ENCODE results near the gene PDZRN3.

- TF ChIP-seq PPARA (CRISPR knock-in tag; IDR thresholded peaks at IDR 0.05; ENCODE audit: borderline replicate concordance) (no peak), PATZ1 (CRISPR knock-in tag; IDR thresholded peaks at IDR 0.05; ENCODE audit: borderline replicate concordance) (no peak), OSR1 (CRISPR knock-in tag; IDR thresholded peaks at IDR 0.05) (no peak), ZC3H10 (CRISPR knock-in tag; IDR thresholded peaks at IDR 0.05) (no peak), ARNTL (CRISPR knock-in tag; IDR thresholded peaks at IDR 0.05; ENCODE audit: borderline replicate concordance, low read depth) (no peak), BACH2 (CRISPR knock-in tag; IDR thresholded peaks at IDR 0.05; ENCODE audit: borderline replicate concordance) (no peak), ZFP3 (CRISPR knock-in tag; IDR thresholded peaks at IDR 0.05) (no peak), CSRNP3 (CRISPR knock-in tag; IDR thresholded peaks at IDR 0.05) (no peak), CSDC2 (CRISPR knock-in tag; IDR thresholded peaks at IDR 0.05) (no peak), ZFP30 (CRISPR knock-in tag; IDR thresholded peaks at IDR 0.05) (no peak)
These were observed 114.4 kb downstream of the PDZRN3 start for GRCh38 chr3:73510334-73510733.
